NT2/D1 (cell line): ENCODE results near the gene RDH13.
"Not testable (repeated sequence)": the region's sequence is repeated elsewhere in the genome, so short reads cannot be mapped to it uniquely, and the experiment has no call there.

Experiments
- SUZ12 ChIP-seq: IDR thresholded peaks from 2 replicates; pipeline ENCODE4 v1.6.1; 2011; ENCODE audit not compliant: insufficient read length, insufficient read depth; ENCODE audit errors: extremely low read depth
- YY1 ChIP-seq: IDR thresholded peaks from 2 replicates; pipeline ENCODE4 v1.6.1; 2011; ENCODE audit not compliant: insufficient read length, insufficient read depth

DNA sequence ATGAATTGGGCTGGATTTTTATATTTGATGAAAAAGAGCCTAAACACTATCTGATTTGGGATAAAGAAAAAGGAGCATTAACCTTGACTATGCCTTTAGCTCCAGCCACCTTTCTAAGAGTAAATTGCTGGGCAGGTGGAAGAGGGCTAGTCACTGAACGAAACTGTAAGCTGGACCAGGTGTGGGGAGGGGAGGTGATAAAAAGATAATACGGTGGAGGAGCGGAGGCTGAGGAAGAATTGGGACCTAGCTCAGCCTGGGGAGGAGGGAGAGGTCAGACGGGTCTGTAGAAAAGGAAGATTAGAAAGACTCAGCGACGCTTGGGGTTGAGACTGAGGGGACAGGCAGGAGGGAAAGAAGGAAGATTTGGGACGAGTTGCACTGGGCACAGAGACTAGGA is 52.4 kb downstream of the RDH13 start:
- TF ChIP-seq SUZ12, YY1: not testable (repeated sequence)
